Measurements from ENCODE around the gene CFLAR.
A peak's percentile ranks its signal among the peaks of the same experiment; 100 is the strongest.

CFLAR gene

GRCh38 chr2:201157694-201158093, 41.7 kb downstream of the CFLAR start:
- ChIA-PET POLR2A (interaction anchor here (0.6 to 1.6 kb wide), 8 partner anchors 14 to 268 kb away, joined by 3 to 7 read pairs (median 5); partner anchors contain the start of genes NIF3L1, ORC2 and PPIL3), CTCF (interaction anchor here (0.8 to 2.8 kb wide), 32 partner anchors 9 to 444 kb away, joined by 3 to 39 read pairs (median 4); partner anchors contain the start of genes CASP10, CFLAR, HYCC2 and NDUFB3)
- Histone ChIP-seq H3K9me3 (ENCODE audit: control insufficient read depth, insufficient read depth, low read depth, low read length) (no peaks in the 10 kb centered on the region), H3K4me3 (ENCODE audit: low read depth, low read length) (no peak overlapping the region), H3K27ac (ENCODE audit: extremely low read depth, low read depth, low read length) (no peak overlapping the region), H3K4me1 (ENCODE audit: control insufficient read depth, insufficient read depth, low read length) (0 out of 2 replicates have a peak, but pooled peaks cover 2% of the 10 kb centered on the region), H3K36me3 (ENCODE audit: control insufficient read depth in 2 of 2, insufficient read depth in 1 of 2, low read length in 2 of 2) (peaks cover 0 to 34% of the 10 kb centered on the region in 2 experiments; a peak in 2 of 3 replicates)
- TF ChIP-seq, protein P1, sequence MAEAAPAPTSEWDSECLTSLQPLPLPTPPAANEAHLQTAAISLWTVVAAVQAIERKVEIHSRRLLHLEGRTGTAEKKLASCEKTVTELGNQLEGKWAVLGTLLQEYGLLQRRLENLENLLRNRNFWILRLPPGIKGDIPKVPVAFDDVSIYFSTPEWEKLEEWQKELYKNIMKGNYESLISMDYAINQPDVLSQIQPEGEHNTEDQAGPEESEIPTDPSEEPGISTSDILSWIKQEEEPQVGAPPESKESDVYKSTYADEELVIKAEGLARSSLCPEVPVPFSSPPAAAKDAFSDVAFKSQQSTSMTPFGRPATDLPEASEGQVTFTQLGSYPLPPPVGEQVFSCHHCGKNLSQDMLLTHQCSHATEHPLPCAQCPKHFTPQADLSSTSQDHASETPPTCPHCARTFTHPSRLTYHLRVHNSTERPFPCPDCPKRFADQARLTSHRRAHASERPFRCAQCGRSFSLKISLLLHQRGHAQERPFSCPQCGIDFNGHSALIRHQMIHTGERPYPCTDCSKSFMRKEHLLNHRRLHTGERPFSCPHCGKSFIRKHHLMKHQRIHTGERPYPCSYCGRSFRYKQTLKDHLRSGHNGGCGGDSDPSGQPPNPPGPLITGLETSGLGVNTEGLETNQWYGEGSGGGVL (tag by site-specific recombination; IDR thresholded peaks at IDR 0.05), result no peak
- TF ChIP-seq ZNF37A (tag by site-specific recombination; IDR thresholded peaks at IDR 0.05) (no peak), ZBTB7A (tag by site-specific recombination; IDR thresholded peaks at IDR 0.05; ENCODE audit: low read depth) (no peak), ZNF768 (tag by site-specific recombination; IDR thresholded peaks at IDR 0.05) (no peak), ZBTB26 (tag by site-specific recombination; optimal IDR thresholded peaks at IDR 0.05) (no peak), ZNF701 (tag by site-specific recombination; IDR thresholded peaks at IDR 0.05) (no peak), ZNF548 (tag by site-specific recombination; IDR thresholded peaks at IDR 0.05) (no peak), ZNF266 (tag by site-specific recombination; IDR thresholded peaks at IDR 0.05; ENCODE audit: low read depth) (no peak), ZNF664 (tag by site-specific recombination; IDR thresholded peaks at IDR 0.05) (no peak), HOXA7 (CRISPR knock-in tag; IDR thresholded peaks at IDR 0.05; ENCODE audit: borderline replicate concordance) (no peak), ZNF48 (tag by site-specific recombination; IDR thresholded peaks at IDR 0.05) (no peak), KLF8 (tag by site-specific recombination; IDR thresholded peaks at IDR 0.05) (no peak)
- TF ChIP-seq, protein P2, sequence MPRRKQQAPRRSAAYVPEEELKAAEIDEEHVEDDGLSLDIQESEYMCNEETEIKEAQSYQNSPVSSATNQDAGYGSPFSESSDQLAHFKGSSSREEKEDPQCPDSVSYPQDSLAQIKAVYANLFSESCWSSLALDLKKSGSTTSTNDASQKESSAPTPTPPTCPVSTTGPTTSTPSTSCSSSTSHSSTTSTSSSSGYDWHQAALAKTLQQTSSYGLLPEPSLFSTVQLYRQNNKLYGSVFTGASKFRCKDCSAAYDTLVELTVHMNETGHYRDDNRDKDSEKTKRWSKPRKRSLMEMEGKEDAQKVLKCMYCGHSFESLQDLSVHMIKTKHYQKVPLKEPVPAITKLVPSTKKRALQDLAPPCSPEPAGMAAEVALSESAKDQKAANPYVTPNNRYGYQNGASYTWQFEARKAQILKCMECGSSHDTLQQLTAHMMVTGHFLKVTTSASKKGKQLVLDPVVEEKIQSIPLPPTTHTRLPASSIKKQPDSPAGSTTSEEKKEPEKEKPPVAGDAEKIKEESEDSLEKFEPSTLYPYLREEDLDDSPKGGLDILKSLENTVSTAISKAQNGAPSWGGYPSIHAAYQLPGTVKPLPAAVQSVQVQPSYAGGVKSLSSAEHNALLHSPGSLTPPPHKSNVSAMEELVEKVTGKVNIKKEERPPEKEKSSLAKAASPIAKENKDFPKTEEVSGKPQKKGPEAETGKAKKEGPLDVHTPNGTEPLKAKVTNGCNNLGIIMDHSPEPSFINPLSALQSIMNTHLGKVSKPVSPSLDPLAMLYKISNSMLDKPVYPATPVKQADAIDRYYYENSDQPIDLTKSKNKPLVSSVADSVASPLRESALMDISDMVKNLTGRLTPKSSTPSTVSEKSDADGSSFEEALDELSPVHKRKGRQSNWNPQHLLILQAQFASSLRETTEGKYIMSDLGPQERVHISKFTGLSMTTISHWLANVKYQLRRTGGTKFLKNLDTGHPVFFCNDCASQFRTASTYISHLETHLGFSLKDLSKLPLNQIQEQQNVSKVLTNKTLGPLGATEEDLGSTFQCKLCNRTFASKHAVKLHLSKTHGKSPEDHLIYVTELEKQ (tag by site-specific recombination; IDR thresholded peaks at IDR 0.05; ENCODE audit: borderline replicate concordance), result no peak

DNA sequence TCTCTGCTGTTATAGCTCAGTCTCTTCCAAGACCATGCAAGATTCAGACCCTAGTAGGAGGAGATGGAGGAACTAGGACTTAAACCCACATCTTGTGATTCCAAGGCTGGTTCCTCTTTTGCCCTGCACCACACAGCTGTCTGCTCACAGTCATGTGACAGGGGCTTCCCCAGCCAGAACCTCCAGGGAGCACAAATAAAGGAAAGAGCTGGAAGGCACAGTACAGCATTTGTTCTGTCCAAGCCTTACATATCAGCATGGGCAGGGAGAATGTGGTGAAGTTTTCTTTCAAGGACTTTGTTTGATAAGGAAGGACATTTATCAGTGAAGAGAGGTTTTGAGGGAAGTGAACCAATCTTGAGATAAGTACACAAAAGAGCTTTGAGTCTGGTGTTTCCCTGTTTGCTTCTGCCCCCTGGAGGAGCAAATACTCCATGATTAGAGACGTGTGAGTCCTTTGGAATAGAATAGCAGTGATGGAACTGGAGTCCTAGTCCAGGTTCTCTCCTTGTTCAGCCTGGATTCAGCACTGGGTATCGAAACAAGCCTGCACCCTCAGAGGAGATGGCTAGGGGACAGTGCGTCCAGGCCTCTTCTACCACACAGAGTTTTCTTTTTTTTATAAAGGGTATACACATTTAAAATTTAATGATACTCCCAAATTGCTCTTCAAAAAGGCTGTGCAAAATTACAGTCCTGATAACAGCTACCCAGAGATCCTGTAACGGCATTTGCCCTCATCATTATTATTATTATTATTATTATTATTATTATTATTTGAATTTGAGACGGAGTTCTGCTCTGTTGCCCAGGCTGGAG, 42.4 kb downstream of the CFLAR start:
- 0 out of 2 replicates have a peak, but pooled peaks cover 2% of the 10 kb centered on the region for H3K4me1 ChIP-seq (ENCODE audit: control insufficient read depth, insufficient read depth, low read length)
- H3K9me3 ChIP-seq (ENCODE audit: control insufficient read depth, insufficient read depth, low read depth, low read length), result no peaks in the 10 kb centered on the region
- no peak overlapping the region for H3K4me3 ChIP-seq (ENCODE audit: low read depth, low read length)
- H3K36me3 ChIP-seq (ENCODE audit: control insufficient read depth in 2 of 2, insufficient read depth in 1 of 2, low read length in 2 of 2), result peaks cover 0 to 34% of the 10 kb centered on the region in 2 experiments; a peak in 2 of 3 replicates
- H3K27ac ChIP-seq (ENCODE audit: extremely low read depth, low read depth, low read length), result no peak overlapping the region
- ChIA-PET CTCF (interaction anchor here (0.6 to 2.8 kb wide), 39 partner anchors 9 to 1322 kb away, joined by 3 to 39 read pairs (median 4); partner anchors contain the start of genes CASP10, CFLAR, HYCC2 and NDUFB3), POLR2A (interaction anchor here (0.6 to 1.6 kb wide), 8 partner anchors 13 to 269 kb away, joined by 3 to 7 read pairs (median 5); partner anchors contain the start of genes NIF3L1, ORC2 and PPIL3)
- no peak for TF ChIP-seq ZNF211 (tag by site-specific recombination; IDR thresholded peaks at IDR 0.05; ENCODE audit: low read depth)
- TF ChIP-seq ZNF2 (tag by site-specific recombination; IDR thresholded peaks at IDR 0.05), result 0 out of 2 replicates have a peak, but pooled peaks have one; percentile 19
- no peak for TF ChIP-seq ZNF558 (tag by site-specific recombination; IDR thresholded peaks at IDR 0.05)
- TF ChIP-seq ZNF544 (tag by site-specific recombination; IDR thresholded peaks at IDR 0.05), result no peak
- TF ChIP-seq ZNF521 (tag by site-specific recombination; IDR thresholded peaks at IDR 0.05), result no peak
- TF ChIP-seq HOXA7 (CRISPR knock-in tag; IDR thresholded peaks at IDR 0.05; ENCODE audit: borderline replicate concordance), result no peak
- TF ChIP-seq ZBTB48 (tag by site-specific recombination; IDR thresholded peaks at IDR 0.05), result no peak
- no peak for TF ChIP-seq ZNF26 (tag by site-specific recombination; IDR thresholded peaks at IDR 0.05)
- TF ChIP-seq ZNF660 (tag by site-specific recombination; IDR thresholded peaks at IDR 0.05), result 0 out of 2 replicates have a peak, but pooled peaks have one; percentile 34
- no peak for TF ChIP-seq ZNF510 (tag by site-specific recombination; IDR thresholded peaks at IDR 0.05; ENCODE audit: insufficient replicate concordance)

Measured in HEK293 (cell line).